HepG2 (cell line): ENCODE data around the gene TAF13. TPM values are rescaled to one million over a fixed set of nuclear protein-coding genes. Genes with fewer than 3 reads are reported as not detected.

Experiments used
- ARNT ChIP-seq: fragments of 450-650 bp; IDR thresholded peaks from 2 replicates; pipeline ENCODE4 v1.6.1; 2017
- CEBPB ChIP-seq: IDR thresholded peaks from 2 replicates; pipeline ENCODE4 v1.6.1; 2011; ENCODE audit warnings: low read depth, low read length, improper control_type of control experiment, borderline replicate concordance
- ERF ChIP-seq: IDR thresholded peaks from 2 replicates; pipeline ENCODE4 v1.6.1; 2018; ENCODE audit warnings: missing biosample characterization, missing genetic modification reagents
- MXI1 ChIP-seq: IDR thresholded peaks from 3 replicates; pipeline ENCODE4 v1.6.1; 2012; ENCODE audit warnings: low read depth, low read length, inconsistent platforms, borderline replicate concordance
- NFKB2 ChIP-seq: sonication (generic); formaldehyde crosslinking; IDR thresholded peaks from 2 replicates; pipeline ENCODE4 v1.4.0; 2020; ENCODE audit warnings: missing genetic modification reagents, borderline replicate concordance
- NFYB ChIP-seq: sonication (generic); formaldehyde crosslinking; IDR thresholded peaks from 2 replicates; pipeline ENCODE4 v1.4.0; 2020; ENCODE audit warnings: missing genetic modification reagents
- PHF21A ChIP-seq: sonication (generic); formaldehyde crosslinking; IDR thresholded peaks from 2 replicates; pipeline ENCODE4 v1.5.0; 2020; ENCODE audit warnings: mild to moderate bottlenecking, missing genetic modification reagents
- STAG1 ChIP-seq: sonication (generic); formaldehyde crosslinking; IDR thresholded peaks from 2 replicates; pipeline ENCODE4 v1.4.0; 2020; ENCODE audit warnings: missing genetic modification reagents
- TARDBP ChIP-seq: sonication (generic); formaldehyde crosslinking; IDR thresholded peaks from 2 replicates; pipeline ENCODE4 v1.8.0; 2022; ENCODE audit warnings: mild to moderate bottlenecking, missing genetic modification reagents
- TGIF2 ChIP-seq: IDR thresholded peaks from 2 replicates; pipeline ENCODE4 v1.6.1; 2016; ENCODE audit warnings: control low read depth, missing compliant biosample characterization
- ZNF124 ChIP-seq: sonication (generic); formaldehyde crosslinking; IDR thresholded peaks from 2 replicates; pipeline ENCODE4 v1.4.0; 2020; ENCODE audit warnings: missing genetic modification reagents
- ZNF788 ChIP-seq: sonication (generic); formaldehyde crosslinking; IDR thresholded peaks from 2 replicates; pipeline ENCODE4 v1.5.0; 2020; ENCODE audit warnings: mild to moderate bottlenecking, missing genetic modification reagents, borderline replicate concordance
- polyA plus RNA-seq, 8 experiments: library from polyadenylated mRNA; depleted of rRNA in 3 of 8; stranded (reverse) in 7 of 8; unstranded in 1 of 8; fragments of >200 nt; fragmentation: Illumina TruSeq in 4 of 8; extraction: Trizol in 4 of 8; gene quantifications; 2 replicates each; pipeline versions ENCODE4 v1.2.1 to v1.2.3, GENCODE V29; 2011 to 2016; ENCODE audit warnings: low read depth in 4 of 8, missing spikeins in 1 of 8, mixed read lengths in 1 of 8; ENCODE audit not compliant: insufficient read depth in 1 of 8
- total RNA-seq, 5 experiments: library from RNA; depleted of rRNA; stranded (reverse); fragments of >200 nt; fragmentation: Illumina TruSeq; extraction: Trizol; gene quantifications; 2 replicates each; pipeline ENCODE4 v1.2.3, GENCODE V29; 2016; ENCODE audit warnings: low read depth in 1 of 5
- TF ChIP-seq, protein P1 (sequence below): sonication (generic); formaldehyde crosslinking; IDR thresholded peaks from 2 replicates; pipeline ENCODE4 v1.8.1; 2023; ENCODE audit warnings: mild to moderate bottlenecking, moderate library complexity, missing genetic modification reagents
- TF ChIP-seq, protein P2 (sequence below): sonication (generic); formaldehyde crosslinking; IDR thresholded peaks from 2 replicates; pipeline ENCODE4 v1.4.0; 2020; ENCODE audit warnings: missing genetic modification reagents, mild to moderate bottlenecking, borderline replicate concordance
- TF ChIP-seq, protein P3 (sequence below): fragments of 450-650 bp; IDR thresholded peaks from 2 replicates; pipeline ENCODE4 v1.6.1; 2017
- TF ChIP-seq, protein P4 (sequence below): sonication (generic); formaldehyde crosslinking; IDR thresholded peaks from 2 replicates; pipeline ENCODE4 v1.4.0; 2020; ENCODE audit warnings: low read depth, missing genetic modification reagents
- TF ChIP-seq, protein P5 (sequence below): sonication (generic); formaldehyde crosslinking; conservative IDR thresholded peaks from 2 replicates; pipeline ENCODE4 v1.8.0; 2022; ENCODE audit warnings: mild to moderate bottlenecking, moderate library complexity, missing genetic modification reagents

Gene TAF13
- total and polyA plus RNA-seq, 2 of the 13 experiments (the other 11 are each of a cell fraction or from before 2014, with no cell fraction given) = 11.5 to 36.3 TPM

DNA sequence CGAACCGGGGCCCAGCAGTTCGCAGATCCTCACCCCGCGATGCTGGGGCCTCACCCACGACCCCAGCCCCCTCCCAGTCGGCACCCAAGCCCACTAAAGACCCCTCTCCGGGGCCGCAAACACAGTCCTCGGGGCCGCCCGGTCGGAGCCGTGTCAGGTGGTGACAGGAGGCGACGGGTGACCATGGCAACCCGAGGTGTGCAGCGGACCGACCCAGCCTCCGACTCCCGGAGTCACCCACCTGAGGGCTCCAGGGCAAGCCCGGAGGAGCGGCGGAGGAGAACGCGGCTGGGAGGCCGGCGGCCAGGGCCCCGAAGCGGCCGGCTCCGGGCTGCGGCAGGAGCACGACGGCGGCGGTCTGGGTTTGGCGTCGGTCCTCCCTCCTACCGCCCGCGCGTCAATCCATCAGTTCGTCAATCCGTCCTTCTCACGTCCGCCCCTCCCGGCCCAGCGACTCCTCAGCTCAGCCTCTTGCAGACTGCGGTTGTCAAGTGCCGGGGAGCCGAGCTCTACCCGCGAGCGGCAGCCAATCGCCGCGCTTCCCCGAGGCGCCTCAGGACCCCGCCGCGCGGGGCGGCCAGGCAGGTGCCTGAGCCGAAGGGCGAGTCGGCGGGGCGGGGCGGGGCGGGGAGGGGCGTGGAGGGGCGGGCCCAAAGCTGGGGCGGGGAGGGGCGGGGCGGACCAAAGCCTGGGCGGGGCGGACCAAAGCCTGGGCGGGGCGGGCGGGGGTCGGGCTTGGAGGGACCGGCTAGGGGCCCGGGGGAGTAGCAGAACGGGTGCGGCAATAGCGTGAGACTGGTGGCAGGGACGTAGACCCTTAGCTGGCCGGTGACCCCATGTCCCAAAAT lies 34.0 kb downstream of the TAF13 start, which contains the start of gene WDR47 (continued):
- TF ChIP-seq MXI1 = peak; percentile 65; the same call in 1 of the 3 replicates
- peak; percentile 86; the same call in 1 of the 2 replicates for TF ChIP-seq TGIF2 (CRISPR knock-in tag)
- TF ChIP-seq, protein P1, sequence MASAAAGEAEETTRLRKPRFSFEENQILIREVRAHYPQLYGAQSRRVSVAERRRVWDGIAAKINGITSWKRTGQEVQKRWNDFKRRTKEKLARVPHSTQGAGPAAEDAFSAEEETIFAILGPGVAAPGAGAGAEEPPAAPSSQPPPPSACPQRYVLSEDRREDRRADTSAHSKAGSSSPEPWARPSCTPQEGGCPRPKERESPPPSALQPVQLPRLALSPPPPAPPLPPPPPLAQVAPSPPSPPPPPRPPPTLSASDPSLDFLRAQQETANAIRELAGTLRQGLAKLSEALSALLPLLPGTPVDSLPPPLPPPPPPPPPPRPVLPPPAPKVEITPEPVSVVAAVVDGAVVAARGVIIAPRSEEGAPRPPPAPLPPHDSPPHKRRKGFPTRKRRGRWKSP = 0 out of 2 replicates have a peak, but pooled peaks have one; percentile 34
- TF ChIP-seq ERF (CRISPR knock-in tag) = peak; percentile 60; the same call in 1 of the 2 replicates
- TF ChIP-seq, protein P2, sequence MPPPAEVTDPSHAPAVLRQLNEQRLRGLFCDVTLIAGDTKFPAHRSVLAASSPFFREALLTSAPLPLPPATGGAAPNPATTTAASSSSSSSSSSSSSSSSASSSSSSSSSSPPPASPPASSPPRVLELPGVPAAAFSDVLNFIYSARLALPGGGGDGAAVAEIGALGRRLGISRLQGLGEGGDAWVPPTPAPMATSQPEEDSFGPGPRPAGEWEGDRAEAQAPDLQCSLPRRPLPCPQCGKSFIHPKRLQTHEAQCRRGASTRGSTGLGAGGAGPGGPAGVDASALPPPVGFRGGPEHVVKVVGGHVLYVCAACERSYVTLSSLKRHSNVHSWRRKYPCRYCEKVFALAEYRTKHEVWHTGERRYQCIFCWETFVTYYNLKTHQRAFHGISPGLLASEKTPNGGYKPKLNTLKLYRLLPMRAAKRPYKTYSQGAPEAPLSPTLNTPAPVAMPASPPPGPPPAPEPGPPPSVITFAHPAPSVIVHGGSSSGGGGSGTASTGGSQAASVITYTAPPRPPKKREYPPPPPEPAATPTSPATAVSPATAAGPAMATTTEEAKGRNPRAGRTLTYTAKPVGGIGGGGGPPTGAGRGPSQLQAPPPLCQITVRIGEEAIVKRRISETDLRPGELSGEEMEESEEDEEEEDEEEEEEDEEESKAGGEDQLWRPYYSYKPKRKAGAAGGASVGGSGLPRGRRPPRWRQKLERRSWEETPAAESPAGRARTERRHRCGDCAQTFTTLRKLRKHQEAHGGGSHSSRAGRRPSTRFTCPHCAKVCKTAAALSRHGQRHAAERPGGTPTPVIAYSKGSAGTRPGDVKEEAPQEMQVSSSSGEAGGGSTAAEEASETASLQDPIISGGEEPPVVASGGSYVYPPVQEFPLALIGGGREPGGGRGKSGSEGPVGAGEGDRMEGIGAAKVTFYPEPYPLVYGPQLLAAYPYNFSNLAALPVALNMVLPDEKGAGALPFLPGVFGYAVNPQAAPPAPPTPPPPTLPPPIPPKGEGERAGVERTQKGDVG = no peak
- TF ChIP-seq CEBPB = no peak
- peak; percentile 74 for TF ChIP-seq NFYB (CRISPR knock-in tag)
- no peak for TF ChIP-seq STAG1 (CRISPR knock-in tag)
- TF ChIP-seq ARNT = no peak
- TF ChIP-seq PHF21A (CRISPR knock-in tag) = no peak
- TF ChIP-seq, protein P3, sequence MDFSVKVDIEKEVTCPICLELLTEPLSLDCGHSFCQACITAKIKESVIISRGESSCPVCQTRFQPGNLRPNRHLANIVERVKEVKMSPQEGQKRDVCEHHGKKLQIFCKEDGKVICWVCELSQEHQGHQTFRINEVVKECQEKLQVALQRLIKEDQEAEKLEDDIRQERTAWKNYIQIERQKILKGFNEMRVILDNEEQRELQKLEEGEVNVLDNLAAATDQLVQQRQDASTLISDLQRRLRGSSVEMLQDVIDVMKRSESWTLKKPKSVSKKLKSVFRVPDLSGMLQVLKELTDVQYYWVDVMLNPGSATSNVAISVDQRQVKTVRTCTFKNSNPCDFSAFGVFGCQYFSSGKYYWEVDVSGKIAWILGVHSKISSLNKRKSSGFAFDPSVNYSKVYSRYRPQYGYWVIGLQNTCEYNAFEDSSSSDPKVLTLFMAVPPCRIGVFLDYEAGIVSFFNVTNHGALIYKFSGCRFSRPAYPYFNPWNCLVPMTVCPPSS = no peak
- peak; percentile 65; the same call in 1 of the 2 replicates for TF ChIP-seq TARDBP
- TF ChIP-seq, protein P4, sequence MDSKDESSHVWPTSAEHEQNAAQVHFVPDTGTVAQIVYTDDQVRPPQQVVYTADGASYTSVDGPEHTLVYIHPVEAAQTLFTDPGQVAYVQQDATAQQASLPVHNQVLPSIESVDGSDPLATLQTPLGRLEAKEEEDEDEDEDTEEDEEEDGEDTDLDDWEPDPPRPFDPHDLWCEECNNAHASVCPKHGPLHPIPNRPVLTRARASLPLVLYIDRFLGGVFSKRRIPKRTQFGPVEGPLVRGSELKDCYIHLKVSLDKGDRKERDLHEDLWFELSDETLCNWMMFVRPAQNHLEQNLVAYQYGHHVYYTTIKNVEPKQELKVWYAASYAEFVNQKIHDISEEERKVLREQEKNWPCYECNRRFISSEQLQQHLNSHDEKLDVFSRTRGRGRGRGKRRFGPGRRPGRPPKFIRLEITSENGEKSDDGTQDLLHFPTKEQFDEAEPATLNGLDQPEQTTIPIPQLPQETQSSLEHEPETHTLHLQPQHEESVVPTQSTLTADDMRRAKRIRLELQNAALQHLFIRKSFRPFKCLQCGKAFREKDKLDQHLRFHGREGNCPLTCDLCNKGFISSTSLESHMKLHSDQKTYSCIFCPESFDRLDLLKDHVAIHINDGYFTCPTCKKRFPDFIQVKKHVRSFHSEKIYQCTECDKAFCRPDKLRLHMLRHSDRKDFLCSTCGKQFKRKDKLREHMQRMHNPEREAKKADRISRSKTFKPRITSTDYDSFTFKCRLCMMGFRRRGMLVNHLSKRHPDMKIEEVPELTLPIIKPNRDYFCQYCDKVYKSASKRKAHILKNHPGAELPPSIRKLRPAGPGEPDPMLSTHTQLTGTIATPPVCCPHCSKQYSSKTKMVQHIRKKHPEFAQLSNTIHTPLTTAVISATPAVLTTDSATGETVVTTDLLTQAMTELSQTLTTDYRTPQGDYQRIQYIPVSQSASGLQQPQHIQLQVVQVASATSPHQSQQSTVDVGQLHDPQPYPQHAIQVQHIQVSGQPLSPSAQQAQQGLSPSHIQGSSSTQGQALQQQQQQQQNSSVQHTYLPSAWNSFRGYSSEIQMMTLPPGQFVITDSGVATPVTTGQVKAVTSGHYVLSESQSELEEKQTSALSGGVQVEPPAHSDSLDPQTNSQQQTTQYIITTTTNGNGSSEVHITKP (CRISPR knock-in tag) = peak; percentile 56; the same call in 1 of the 2 replicates
- TF ChIP-seq, protein P5, sequence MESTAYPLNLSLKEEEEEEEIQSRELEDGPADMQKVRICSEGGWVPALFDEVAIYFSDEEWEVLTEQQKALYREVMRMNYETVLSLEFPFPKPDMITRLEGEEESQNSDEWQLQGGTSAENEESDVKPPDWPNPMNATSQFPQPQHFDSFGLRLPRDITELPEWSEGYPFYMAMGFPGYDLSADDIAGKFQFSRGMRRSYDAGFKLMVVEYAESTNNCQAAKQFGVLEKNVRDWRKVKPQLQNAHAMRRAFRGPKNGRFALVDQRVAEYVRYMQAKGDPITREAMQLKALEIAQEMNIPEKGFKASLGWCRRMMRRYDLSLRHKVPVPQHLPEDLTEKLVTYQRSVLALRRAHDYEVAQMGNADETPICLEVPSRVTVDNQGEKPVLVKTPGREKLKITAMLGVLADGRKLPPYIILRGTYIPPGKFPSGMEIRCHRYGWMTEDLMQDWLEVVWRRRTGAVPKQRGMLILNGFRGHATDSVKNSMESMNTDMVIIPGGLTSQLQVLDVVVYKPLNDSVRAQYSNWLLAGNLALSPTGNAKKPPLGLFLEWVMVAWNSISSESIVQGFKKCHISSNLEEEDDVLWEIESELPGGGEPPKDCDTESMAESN (CRISPR knock-in tag) = peak; percentile 71; the same call in 1 of the 2 replicates
- TF ChIP-seq ZNF788 (CRISPR knock-in tag) = 0 out of 2 replicates have a peak, but pooled peaks have one; percentile 9
- TF ChIP-seq NFKB2 = peak; percentile 38; the same call in 1 of the 2 replicates
- peak; percentile 54; the same call in 1 of the 2 replicates for TF ChIP-seq ZNF124 (CRISPR knock-in tag)
